H9 (cell line): ENCODE measurements around the gene OOSP4A. TPM values are rescaled to one million over a fixed set of nuclear protein-coding genes. Genes with fewer than 3 reads are reported as not detected.

Source experiments
- DNase-seq: peaks from one replicate; pipeline ENCODE4 v3.0.0-alpha.2; 2017
- H2AFZ ChIP-seq: one replicate; pipeline ENCODE4 v1.6.1; 2013; ENCODE audit warnings: mild to moderate bottlenecking, low read length, control low read depth, moderate library complexity
- H2AK5ac ChIP-seq: 2 replicates; pipeline ENCODE4 v1.6.1; 2013; ENCODE audit warnings: low read length, control low read depth, mixed read lengths; ENCODE audit not compliant: insufficient read length
- H2BK120ac ChIP-seq: one replicate; pipeline ENCODE4 v1.6.1; 2013; ENCODE audit warnings: low read depth, mild to moderate bottlenecking, low read length, control low read depth, inconsistent platforms; ENCODE audit not compliant: poor library complexity, severe bottlenecking
- H2BK12ac ChIP-seq: 2 replicates; pipeline ENCODE4 v1.6.1; 2013; ENCODE audit warnings: low read length, control low read depth, mixed read lengths, low read depth; ENCODE audit not compliant: insufficient read length
- H2BK15ac ChIP-seq: 2 replicates; pipeline ENCODE4 v1.6.1; 2013; ENCODE audit warnings: low read depth, low read length, control low read depth
- H2BK20ac ChIP-seq: one replicate; pipeline ENCODE4 v1.6.1; 2013; ENCODE audit warnings: low read depth, mild to moderate bottlenecking, low read length, control low read depth, inconsistent platforms; ENCODE audit not compliant: poor library complexity, severe bottlenecking
- H2BK5ac ChIP-seq: 2 replicates; pipeline ENCODE4 v1.6.1; 2013; ENCODE audit warnings: low read length, control low read depth, mixed read lengths; ENCODE audit not compliant: insufficient read length
- H3K14ac ChIP-seq: 2 replicates; pipeline ENCODE4 v1.6.1; 2013; ENCODE audit warnings: low read length, control low read depth; ENCODE audit not compliant: insufficient read depth
- H3K18ac ChIP-seq: 2 replicates; pipeline ENCODE4 v1.6.1; 2013; ENCODE audit warnings: low read depth, mild to moderate bottlenecking, mixed read lengths, low read length, control low read depth; ENCODE audit not compliant: insufficient read length
- H3K23ac ChIP-seq: 2 replicates; pipeline ENCODE4 v1.6.1; 2013; ENCODE audit warnings: low read length, control low read depth, mixed read lengths, low read depth; ENCODE audit not compliant: insufficient read length
- H3K23me2 ChIP-seq: 2 replicates; pipeline ENCODE4 v1.6.1; 2013; ENCODE audit warnings: low read depth, mild to moderate bottlenecking, mixed read lengths, low read length, control low read depth; ENCODE audit not compliant: insufficient read length, poor library complexity, severe bottlenecking
- H3K27ac ChIP-seq: 2 replicates; pipeline ENCODE4 v1.5.1; 2013; ENCODE audit warnings: low read length, control low read depth, mixed read lengths, low read depth; ENCODE audit not compliant: insufficient read length
- H3K27me3 ChIP-seq: 2 replicates; pipeline ENCODE4 v1.6.1; 2013; ENCODE audit warnings: low read length, control low read depth, inconsistent platforms; ENCODE audit not compliant: insufficient read depth
- H3K4ac ChIP-seq: 2 replicates; pipeline ENCODE4 v1.6.1; 2013; ENCODE audit warnings: low read depth, mild to moderate bottlenecking, control low read depth, inconsistent platforms, low read length, moderate library complexity
- H3K4me1 ChIP-seq: 2 replicates; pipeline ENCODE4 v1.6.1; 2013; ENCODE audit warnings: low read length, control low read depth, inconsistent platforms; ENCODE audit not compliant: insufficient read depth
- H3K4me2 ChIP-seq: 2 replicates; pipeline ENCODE4 v1.6.1; 2013; ENCODE audit warnings: low read length, control low read depth, mixed read lengths; ENCODE audit not compliant: insufficient read length, insufficient read depth
- H3K56ac ChIP-seq: 2 replicates; pipeline ENCODE4 v1.6.1; 2013; ENCODE audit warnings: low read depth, mild to moderate bottlenecking, mixed read lengths, low read length, control low read depth; ENCODE audit not compliant: insufficient read length
- H3K79me1 ChIP-seq: 2 replicates; pipeline ENCODE4 v1.6.1; 2013; ENCODE audit warnings: low read depth, mild to moderate bottlenecking, moderate library complexity, low read length, control low read depth, inconsistent platforms; ENCODE audit not compliant: insufficient read depth, poor library complexity, severe bottlenecking
- H3K79me2 ChIP-seq: 2 replicates; pipeline ENCODE4 v1.6.1; 2013; ENCODE audit warnings: low read length, control low read depth, inconsistent platforms; ENCODE audit not compliant: insufficient read depth
- H3K9ac ChIP-seq: 2 replicates; pipeline ENCODE4 v1.6.1; 2013; ENCODE audit warnings: low read length, control low read depth, mixed read lengths; ENCODE audit not compliant: insufficient read length; ENCODE audit errors: extremely low read depth
- H3K9me3 ChIP-seq: one replicate; pipeline ENCODE4 v1.6.1; 2013; ENCODE audit warnings: low read depth, low read length, inconsistent platforms; ENCODE audit not compliant: control insufficient read depth
- H3T11ph ChIP-seq: one replicate; pipeline ENCODE4 v1.6.1; 2013; ENCODE audit warnings: mild to moderate bottlenecking, low read length, control low read depth, inconsistent platforms
- H4K20me1 ChIP-seq: one replicate; pipeline ENCODE4 v1.6.1; 2013; ENCODE audit not compliant: control insufficient read depth, insufficient read length, insufficient read depth
- H4K5ac ChIP-seq: 2 replicates; pipeline ENCODE4 v1.6.1; 2013; ENCODE audit warnings: low read depth, mild to moderate bottlenecking, mixed read lengths, low read length, control low read depth; ENCODE audit not compliant: insufficient read length
- H4K8ac ChIP-seq: replicated peaks from 2 replicates; pipeline ENCODE4 v1.6.1; 2013; ENCODE audit warnings: low read length, control low read depth, mixed read lengths, low read depth; ENCODE audit not compliant: insufficient read length
- H4K91ac ChIP-seq: 2 replicates; pipeline ENCODE4 v1.6.1; 2013; ENCODE audit warnings: low read depth, mild to moderate bottlenecking, moderate library complexity, mixed read lengths, low read length, control low read depth; ENCODE audit not compliant: insufficient read length
- H3K27ac Mint-ChIP-seq, 3 experiments: 2 replicates in 2 of 3; 3 replicates in 1 of 3; pipeline ENCODE4 v1.8.0; 2020 to 2021; ENCODE audit warnings: mixed read lengths in 3 of 3, mild to moderate bottlenecking in 1 of 3, moderate library complexity in 1 of 3
- H3K27me3 Mint-ChIP-seq: 2 replicates; pipeline ENCODE4 v1.8.0; 2021; ENCODE audit warnings: low read depth, mild to moderate bottlenecking, moderate library complexity, mixed read lengths
- H3K36me3 Mint-ChIP-seq, 3 experiments: 2 replicates in 2 of 3; 3 replicates in 1 of 3; pipeline ENCODE4 v1.8.0; 2020 to 2021; ENCODE audit warnings: low read depth in 3 of 3, mixed read lengths in 3 of 3; ENCODE audit not compliant: insufficient read depth in 1 of 3
- H3K4me1 Mint-ChIP-seq, 2 experiments: 2 replicates each; pipeline ENCODE4 v1.8.0; 2020; ENCODE audit warnings: mixed read lengths in 2 of 2
- H3K4me3 Mint-ChIP-seq, 2 experiments: 2 replicates in 1 of 2; 3 replicates in 1 of 2; pipeline ENCODE4 v1.8.0; 2020 to 2021; ENCODE audit warnings: mild to moderate bottlenecking in 2 of 2, mixed read lengths in 2 of 2, moderate library complexity in 1 of 2
- H3K9me3 Mint-ChIP-seq, 2 experiments: 2 replicates in 1 of 2; 3 replicates in 1 of 2; pipeline ENCODE4 v1.8.0; 2020; ENCODE audit warnings: mild to moderate bottlenecking in 2 of 2, mixed read lengths in 2 of 2, moderate library complexity in 1 of 2
- CTCF ChIP-seq: fragments of 200-600 bp; sonication (generic); conservative IDR thresholded peaks from 3 replicates; pipeline ENCODE4 v1.8.0; 2021; ENCODE audit warnings: antibody characterized with exemption, mild to moderate bottlenecking
- WGBS: extraction: QIAGEN DNeasy Blood & Tissue Kit; methylation state at CpG from one replicate; pipeline ENCODE4 v1.1.7; 2013; ENCODE audit warnings: missing lambda C conversion rate, low lambda C conversion rate, mixed read lengths; ENCODE audit not compliant: insufficient read length; ENCODE audit errors: extremely low coverage; 5-methylcytosine and 5-hydroxymethylcytosine counted together
- total RNA-seq: library from RNA; stranded (reverse); gene quantifications from 2 replicates; pipeline ENCODE4 v1.2.1, GENCODE V29; 2021

The OOSP4A gene
- total RNA-seq, 1 experiment from 2014 or later, result not detected

- Histone ChIP-seq H4K5ac (no peak overlapping the region), H3T11ph (no peak overlapping the region), H2BK20ac (no peak overlapping the region), H2BK120ac (no peak overlapping the region), H4K20me1 (no peaks in the 10 kb centered on the region), H3K14ac (no peak overlapping the region), H2AK5ac (no peak overlapping the region), H3K4me2 (no peak overlapping the region), H2AFZ (no peak overlapping the region), H3K4ac (no peak overlapping the region), H3K79me2 (no peaks in the 10 kb centered on the region), H3K18ac (no peak overlapping the region), H3K27ac (no peak overlapping the region), H2BK15ac (no peak overlapping the region), H3K27me3 (no peaks in the 10 kb centered on the region), H3K9ac (no peak overlapping the region), H3K79me1 (no peaks in the 10 kb centered on the region), H3K9me3 (no peaks in the 10 kb centered on the region), H3K4me1 (no peaks in the 10 kb centered on the region), H4K91ac (no peak overlapping the region), H3K23me2 (no peaks in the 10 kb centered on the region), H3K56ac (no peak overlapping the region), H4K8ac (no peak overlapping the region), H3K23ac (no peak overlapping the region), H2BK5ac (no peak overlapping the region), H2BK12ac (no peak overlapping the region)
- no CpG with 5 or more reads among the region's 4 CpGs for WGBS
- DNase-seq, result no peak
- Mint-ChIP-seq H3K4me3 (no peak overlapping the region), H3K27me3 (no peaks in the 10 kb centered on the region), H3K36me3 (no peaks in the 10 kb centered on the region), H3K27ac (no peak overlapping the region), H3K4me1 (no peaks in the 10 kb centered on the region), H3K9me3 (no peaks in the 10 kb centered on the region)
- no peak for TF ChIP-seq CTCF
Measured at GRCh38 chr11:59953463-59954218, 10.2 kb upstream of the OOSP4A start.
